HG02763 (cell line): ENCODE results near the gene GPR162.

Experiments
- ATAC-seq: cut with Tn5 transposase; IDR thresholded peaks from one replicate; pipeline ENCODE4 v1.9.1; 2021; ENCODE audit warnings: mild to moderate bottlenecking, moderate library complexity; ENCODE audit not compliant: unreplicated experiment

Gene GPR162

GRCh38 chr12:6822426-6823135 lies 960 bp downstream of the GPR162 start:
- no peak for ATAC-seq

- ATAC-seq, result no peak
These were observed 1.8 kb downstream of the GPR162 start for GRCh38 chr12:6823182-6824084.

GRCh38 chr12:6824085-6824775 lies 2.6 kb downstream of the GPR162 start:
- no peak for ATAC-seq

- no peak for ATAC-seq
These were observed 3.3 kb downstream of the GPR162 start for GRCh38 chr12:6824901-6825381.

- no peak for ATAC-seq
These were observed 3.9 kb downstream of the GPR162 start for GRCh38 chr12:6825398-6826124.

- no peak for ATAC-seq
These were observed 4.6 kb downstream of the GPR162 start for GRCh38 chr12:6826125-6826733.

- ATAC-seq, result no peak
These were observed 5.3 kb downstream of the GPR162 start for GRCh38 chr12:6826734-6827436.

- no peak for ATAC-seq
These were observed 5.9 kb downstream of the GPR162 start for GRCh38 chr12:6827437-6827911.

GRCh38 chr12:6827982-6828780 lies 6.6 kb downstream of the GPR162 start, which contains the start of gene P3H3:
Gene P3H3 (plus strand): TSS chr12:6828407. CDS start chr12:6828441, 34 bp downstream.
- ATAC-seq, result no peak

GRCh38 chr12:6828781-6829535 lies 7.3 kb downstream of the GPR162 start:
- no peak for ATAC-seq

- no peak for ATAC-seq
These were observed 8.1 kb downstream of the GPR162 start for GRCh38 chr12:6829536-6830220.

GRCh38 chr12:6830286-6830890 lies 8.8 kb downstream of the GPR162 start:
- no peak for ATAC-seq

- no peak for ATAC-seq
These were observed 9.4 kb downstream of the GPR162 start for GRCh38 chr12:6830999-6831398.

- ATAC-seq, result no peak
These were observed 9.9 kb downstream of the GPR162 start for GRCh38 chr12:6831450-6831995.

GRCh38 chr12:6832125-6832524 lies 10.5 kb downstream of the GPR162 start:
- ATAC-seq, result no peak

- ATAC-seq, result no peak
These were observed 11.7 kb downstream of the GPR162 start for GRCh38 chr12:6833189-6833890.
